Hematopoietic multipotent progenitor cell (in vitro differentiated cells): ENCODE data around the gene ACSL3. TPM values are rescaled to one million over a fixed set of nuclear protein-coding genes. Genes with fewer than 3 reads are reported as not detected.
A peak's percentile ranks its signal among the peaks of the same experiment; 100 is the strongest.
"Not testable (repeated sequence)": the region's sequence is repeated elsewhere in the genome, so short reads cannot be mapped to it uniquely, and the experiment has no call there.

Source experiments
- DNase-seq, 3 donors: peaks; one replicate each; pipeline ENCODE4 v3.0.0-alpha.2; 2011 to 2015; ENCODE audit warnings: low read depth in 2 of 3, low spot score in 2 of 3
- total RNA-seq: library from RNA; depleted of rRNA; stranded (reverse); fragments of >200 nt; gene quantifications from one replicate; pipeline ENCODE4 v1.2.3, GENCODE V29; 2012

ACSL3 gene
- total RNA-seq, 1 donor, result 18.9 TPM

- DNase-seq, result no peak
Observed at GRCh38 chr2:222907048-222907447, 46.2 kb downstream of the ACSL3 start.

- DNase-seq, result no peak
Observed at GRCh38 chr2:222907790-222908441, 47.1 kb downstream of the ACSL3 start.

- DNase-seq, result no peak
Observed at GRCh38 chr2:222909286-222909685, 48.5 kb downstream of the ACSL3 start.

GRCh38 chr2:222912117-222912516 is 51.3 kb downstream of the ACSL3 start:
- DNase-seq, result peak in 1 of 3 donors; percentile 29

- no peak for DNase-seq
Observed at GRCh38 chr2:222912776-222913175, 51.9 kb downstream of the ACSL3 start.

GRCh38 chr2:222915092-222915957 is 54.5 kb downstream of the ACSL3 start:
- peak in 1 of 3 donors; percentile 37 for DNase-seq

GRCh38 chr2:222916229-222917197 is 55.7 kb downstream of the ACSL3 start:
- no peak for DNase-seq

GRCh38 chr2:222917212-222917611 is 56.4 kb downstream of the ACSL3 start:
- DNase-seq, result not testable (repeated sequence)

GRCh38 chr2:222919841-222920526 is 59.1 kb downstream of the ACSL3 start:
- DNase-seq, result no peak

- no peak for DNase-seq
Observed at GRCh38 chr2:222920657-222921186, 59.9 kb downstream of the ACSL3 start.

- no peak for DNase-seq
Observed at GRCh38 chr2:222922019-222922800, 61.4 kb downstream of the ACSL3 start.

GRCh38 chr2:222926915-222927314 is 66.1 kb downstream of the ACSL3 start:
- DNase-seq, result no peak

- no peak for DNase-seq
Observed at GRCh38 chr2:222927600-222927999, 66.8 kb downstream of the ACSL3 start.

GRCh38 chr2:222928335-222928734 is 67.5 kb downstream of the ACSL3 start:
- no peak for DNase-seq

- peak in 1 of 3 donors; percentile 4 for DNase-seq
Observed at GRCh38 chr2:222930862-222931261, 70.0 kb downstream of the ACSL3 start.

- no peak for DNase-seq
Observed at GRCh38 chr2:222931659-222932058, 70.8 kb downstream of the ACSL3 start.

GRCh38 chr2:222933458-222933857 is 72.6 kb downstream of the ACSL3 start:
- no peak for DNase-seq

- no peak for DNase-seq
Observed at GRCh38 chr2:222935688-222936298, 75.0 kb downstream of the ACSL3 start.

- DNase-seq, result no peak
Observed at GRCh38 chr2:222936705-222937104, 75.9 kb downstream of the ACSL3 start.
